Measurements from ENCODE around the gene LLGL1.
A peak's percentile ranks its signal among the peaks of the same experiment; 100 is the strongest.

Gene LLGL1

DNA sequence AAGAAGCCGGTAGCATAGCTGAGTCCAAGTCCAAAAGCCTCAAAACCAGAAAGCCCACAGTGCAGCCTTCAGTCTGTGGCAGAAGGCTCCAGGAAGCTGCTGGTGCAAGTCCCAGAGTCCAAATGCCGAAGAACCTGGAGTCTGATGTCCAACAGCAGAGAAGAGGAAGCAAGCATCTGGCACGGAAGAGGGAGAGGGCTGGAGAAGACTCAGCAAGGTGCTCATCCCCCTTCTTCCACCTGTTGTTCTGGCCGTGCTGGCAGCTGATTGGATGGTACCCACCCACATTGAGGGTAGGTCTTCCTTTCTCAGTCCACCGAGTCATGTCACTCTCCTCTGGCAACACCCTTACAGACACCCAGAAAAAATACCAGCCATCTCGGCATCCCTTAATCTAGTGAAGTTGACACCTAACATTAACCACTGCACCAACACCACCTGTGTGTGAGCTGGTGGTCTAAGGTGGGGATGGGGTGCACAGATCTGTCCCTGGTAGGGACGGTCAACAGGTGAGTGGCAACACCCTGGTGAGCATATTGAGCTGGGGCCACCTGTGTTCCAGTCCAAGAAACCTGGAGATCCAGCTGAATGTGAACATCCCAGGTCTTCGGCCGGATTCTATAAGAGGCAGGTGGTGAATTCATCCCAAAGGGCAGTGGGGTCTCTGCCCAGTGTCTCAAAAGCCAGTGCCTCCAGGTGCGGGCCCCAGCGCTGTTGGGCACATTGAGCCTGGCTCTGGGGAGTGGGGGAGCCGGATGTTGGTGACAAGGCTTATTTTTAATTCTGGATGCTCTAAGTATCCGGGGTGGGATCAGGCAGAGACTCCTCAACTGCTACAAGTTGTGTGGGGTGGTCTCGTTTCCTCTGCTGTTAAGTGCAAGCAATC, 44.9 kb downstream of the LLGL1 start:
- no peak for DNase-seq (ENCODE audit: low read depth)

DNA sequence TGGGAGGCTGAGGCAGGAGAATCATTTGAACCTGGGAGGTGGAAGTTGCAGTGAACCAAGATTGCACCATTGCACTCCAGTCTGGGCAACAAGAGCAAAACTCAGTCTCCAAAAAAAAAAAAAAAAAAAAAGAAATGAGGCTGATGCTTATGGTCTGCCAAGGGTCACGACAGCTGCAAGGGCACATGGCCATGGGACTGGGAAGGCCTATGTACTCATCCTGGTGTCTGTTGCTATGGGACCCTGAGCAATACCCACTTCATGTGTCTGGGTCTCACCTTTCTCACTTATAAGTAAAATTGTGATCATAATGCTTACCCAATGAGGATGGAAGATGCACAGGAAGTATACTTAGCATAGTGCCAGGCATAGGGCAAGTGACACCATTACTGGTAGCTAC, 51.6 kb downstream of the LLGL1 start:
- DNase-seq (ENCODE audit: low read depth): no peak

DNA sequence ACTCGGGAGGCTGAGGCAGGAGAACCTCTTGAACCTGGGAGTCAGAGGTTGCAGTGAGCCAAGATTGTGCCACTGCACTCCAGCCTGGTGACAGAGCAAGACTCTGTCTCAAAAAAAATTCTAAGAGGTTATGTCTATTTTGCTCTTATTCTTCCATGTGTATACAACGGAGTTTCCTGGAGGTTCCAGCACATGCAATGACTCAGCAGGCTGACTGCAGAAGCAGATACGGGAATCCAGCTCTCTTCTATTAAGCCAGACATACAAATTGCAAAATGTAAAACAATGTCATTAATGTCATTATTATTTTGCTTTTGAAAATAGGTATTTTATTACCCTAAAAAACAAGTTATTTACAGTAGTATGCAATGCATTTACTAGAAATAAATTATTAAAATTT, 53.4 kb downstream of the LLGL1 start:
- peak; percentile 51 for DNase-seq (ENCODE audit: low read depth)

DNA sequence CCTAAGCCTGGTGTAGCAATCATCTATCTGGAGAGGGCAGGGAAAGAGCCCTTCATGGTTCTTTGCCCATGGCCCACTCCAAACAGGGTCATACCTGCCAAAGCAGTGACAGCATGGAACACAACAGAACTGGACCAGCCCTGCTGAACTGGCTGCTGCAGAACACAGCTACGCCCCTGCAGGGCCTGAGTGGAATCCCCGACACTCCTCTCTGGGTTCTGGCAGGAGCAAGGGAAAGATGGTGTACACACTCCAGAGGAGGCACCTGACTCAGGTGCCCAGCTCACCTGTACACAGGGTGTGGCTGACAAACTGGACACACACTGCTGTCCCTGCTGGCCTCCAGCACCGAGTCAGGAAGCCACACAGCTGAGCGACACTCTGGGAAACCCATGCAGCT, 54.8 kb downstream of the LLGL1 start:
- DNase-seq (ENCODE audit: low read depth): no peak

DNA sequence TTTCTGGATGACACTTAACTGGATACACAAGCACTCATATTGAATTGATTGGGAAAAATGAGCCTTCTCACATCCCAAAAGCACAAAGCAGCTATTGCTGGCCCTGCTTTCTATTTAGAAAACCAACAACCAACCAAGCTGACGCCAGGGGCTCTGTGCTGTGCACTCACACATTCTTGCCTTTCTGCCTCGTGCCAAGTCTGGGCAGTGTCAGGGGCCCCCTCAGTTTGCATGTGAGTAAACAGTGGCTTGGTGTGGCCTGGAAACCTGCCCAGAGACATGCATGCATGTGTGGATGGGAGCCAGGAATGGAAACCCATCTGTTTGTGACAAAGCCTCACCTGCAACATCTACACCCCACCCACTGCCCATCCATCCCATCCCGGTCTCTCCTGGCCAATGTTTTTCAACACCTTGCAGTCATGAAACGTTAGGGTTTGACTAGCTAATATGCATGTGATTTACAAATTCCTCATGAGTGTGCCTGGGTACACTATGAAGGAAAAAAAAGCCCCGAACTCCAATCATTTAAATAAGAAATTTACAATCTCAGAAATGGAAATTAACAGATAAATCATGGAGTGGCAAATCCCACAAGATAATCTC, 55.4 kb downstream of the LLGL1 start:
- no peak for DNase-seq (ENCODE audit: low read depth)

DNA sequence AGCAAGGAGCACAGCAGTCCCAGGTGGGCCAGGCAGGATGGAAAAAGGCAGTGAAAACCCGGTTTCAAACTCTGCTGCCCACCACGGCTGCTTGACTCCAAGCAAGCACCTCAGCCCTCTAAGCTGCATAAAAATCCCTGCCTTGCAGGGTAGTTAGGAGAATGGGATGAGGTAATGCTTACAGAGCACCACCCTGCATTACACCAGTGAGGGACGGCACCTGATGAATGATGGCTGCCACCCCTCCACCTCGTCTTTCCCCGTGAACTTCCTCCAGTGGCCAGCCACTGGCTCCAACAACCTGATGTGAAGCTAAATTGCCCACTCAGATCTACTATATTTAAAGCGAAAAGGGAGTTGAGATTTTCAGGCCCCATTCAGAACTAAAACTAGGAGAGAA, 56.4 kb downstream of the LLGL1 start:
- no peak for DNase-seq (ENCODE audit: low read depth)

DNA sequence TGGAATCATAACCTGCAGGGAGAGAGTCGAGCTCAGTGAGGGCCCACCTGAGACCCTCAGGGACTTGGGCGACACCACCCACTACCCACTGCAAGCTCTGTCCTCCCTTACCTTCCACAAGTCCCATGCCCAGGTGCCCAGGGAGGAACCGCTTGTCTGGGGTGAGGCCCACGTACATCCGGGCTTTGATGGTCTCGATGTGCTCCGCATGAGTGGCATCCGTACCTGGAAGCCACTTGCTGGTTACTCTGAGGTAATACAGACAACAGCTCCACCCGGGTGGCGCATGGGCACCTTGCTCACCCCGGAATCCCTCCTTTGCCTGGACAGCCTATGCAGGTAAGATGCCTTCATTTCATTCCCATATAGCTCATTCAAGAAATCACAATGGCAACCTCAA, 59.9 kb downstream of the LLGL1 start:
- DNase-seq (ENCODE audit: low read depth): no peak

DNA sequence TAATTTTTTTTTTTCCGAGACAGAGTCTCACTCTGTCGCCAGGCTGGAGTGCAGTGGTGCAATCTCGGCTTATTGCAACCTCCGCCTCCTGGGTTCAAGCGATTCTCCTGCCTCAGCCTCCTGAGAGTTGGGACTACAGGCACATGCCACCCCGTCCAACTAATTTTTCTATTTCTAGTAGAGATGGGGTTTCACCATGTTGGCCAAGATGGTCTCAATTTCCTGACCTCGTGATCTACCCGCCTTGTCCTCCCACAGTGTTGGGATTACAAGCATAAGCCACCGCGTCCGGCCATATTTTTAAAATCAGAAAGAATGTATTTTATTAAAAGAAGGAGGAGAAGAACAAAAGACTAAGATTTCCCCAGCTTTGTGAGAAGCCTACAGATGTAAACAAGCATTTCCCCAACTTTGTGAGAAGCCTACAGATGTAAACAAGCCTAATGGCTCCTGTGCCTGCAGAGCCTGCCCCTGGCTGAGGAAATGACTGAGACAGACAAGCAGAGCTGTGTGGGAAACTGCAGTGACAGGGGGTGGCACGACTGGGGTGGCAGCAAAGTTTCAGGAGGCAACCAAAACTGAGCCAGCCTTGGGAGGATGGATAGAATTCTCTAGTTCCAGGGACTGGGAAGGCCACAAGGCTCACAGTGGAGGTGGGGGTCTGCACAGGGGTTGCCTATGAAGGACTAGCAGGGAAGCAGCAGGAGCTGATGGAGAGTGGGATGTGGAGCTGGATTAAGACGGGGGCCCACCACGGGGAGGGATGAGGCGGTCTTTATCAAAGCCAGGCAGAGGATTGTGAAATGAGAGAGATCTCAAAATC, 66.5 kb downstream of the LLGL1 start:
- DNase-seq (ENCODE audit: low read depth): no peak

Measured in ELR (cell line).